ENCODE results near the gene ZNF219. TPM values are rescaled to one million over a fixed set of nuclear protein-coding genes. Genes with fewer than 3 reads are reported as not detected.

The ZNF219 gene
- total RNA-seq, 4 donors from 2014 or later: 15.2 to 54.1 (median 38.4) TPM

- TF ChIP-seq CTCF (IDR thresholded peaks at IDR 0.05; ENCODE audit: low read depth): no peak
These were observed 6.6 kb downstream of the ZNF219 start for GRCh38 chr14:21091821-21092272.

- no peak for TF ChIP-seq CTCF (IDR thresholded peaks at IDR 0.05; ENCODE audit: low read depth)
These were observed 7.4 kb downstream of the ZNF219 start for GRCh38 chr14:21090940-21091663.

DNA sequence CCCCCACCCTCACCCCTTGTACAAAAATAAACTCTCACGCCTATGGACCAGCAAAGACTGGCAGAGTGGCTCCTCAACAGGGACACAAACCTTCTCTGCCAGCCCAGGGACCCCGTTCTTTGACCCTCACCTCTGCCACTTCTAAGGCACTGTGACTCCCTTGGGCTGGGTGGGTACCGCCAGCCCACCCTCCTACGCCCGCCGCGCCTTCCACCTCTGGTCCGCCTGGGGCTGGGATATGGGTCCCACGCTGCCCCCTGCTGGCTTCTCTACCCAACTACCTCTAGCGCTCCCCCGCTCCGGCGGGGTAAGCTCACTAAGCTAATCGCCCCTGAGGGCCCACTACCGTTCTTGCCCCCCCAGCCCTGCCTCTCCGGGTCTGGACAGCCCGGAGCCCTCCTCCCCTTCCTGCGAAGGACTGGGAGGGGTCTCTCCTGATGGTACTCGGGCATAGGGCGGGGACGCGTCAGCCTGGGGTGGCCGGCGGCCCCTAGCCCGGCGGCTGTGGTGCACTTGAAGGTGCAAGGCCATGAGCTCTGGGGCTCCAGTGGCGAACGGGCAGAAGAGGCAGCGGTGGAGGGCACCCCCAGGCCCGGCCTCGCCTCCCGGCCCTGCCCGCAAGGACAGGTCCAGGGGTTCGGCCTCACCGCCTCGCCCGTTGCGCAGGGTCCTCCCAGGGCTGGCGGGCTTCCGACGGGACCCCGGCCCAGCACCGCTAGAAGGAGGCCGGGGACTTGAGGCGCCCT, 8.1 kb downstream of the ZNF219 start:
- no peak for TF ChIP-seq CTCF (IDR thresholded peaks at IDR 0.05; ENCODE audit: low read depth)

- no peak for TF ChIP-seq CTCF (IDR thresholded peaks at IDR 0.05; ENCODE audit: low read depth)
These were observed 8.6 kb downstream of the ZNF219 start for GRCh38 chr14:21089877-21090193.

DNA sequence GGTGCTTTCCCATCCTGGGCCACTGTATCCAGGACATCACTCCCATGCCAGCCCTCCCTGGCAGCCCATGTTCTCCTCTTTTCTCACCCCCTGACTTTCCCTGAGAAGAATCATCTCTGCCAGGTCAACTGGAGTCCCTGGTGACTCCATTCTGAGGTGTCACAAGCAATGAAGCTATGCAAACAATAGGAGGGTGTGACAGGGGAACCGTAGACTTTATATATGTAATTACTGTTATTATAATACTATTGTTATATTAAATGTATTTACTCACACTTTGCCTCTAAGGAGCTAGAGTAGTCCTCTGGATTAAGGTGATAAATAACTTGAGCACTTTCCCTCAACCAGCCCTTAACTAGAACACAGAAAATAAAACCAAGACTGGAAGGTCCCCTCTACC, 9.2 kb downstream of the ZNF219 start:
- no peak for TF ChIP-seq CTCF (IDR thresholded peaks at IDR 0.05; ENCODE audit: low read depth)

- no peak for TF ChIP-seq CTCF (IDR thresholded peaks at IDR 0.05; ENCODE audit: low read depth)
These were observed 9.8 kb downstream of the ZNF219 start for GRCh38 chr14:21088687-21089086.

- TF ChIP-seq CTCF (IDR thresholded peaks at IDR 0.05; ENCODE audit: low read depth): no peak
These were observed 11.0 kb downstream of the ZNF219 start for GRCh38 chr14:21087294-21088091.

All from subcutaneous adipose tissue (tissue), 4 donors.